ENCODE measurements around the gene KLF4. TPM values are rescaled to one million over a fixed set of nuclear protein-coding genes. Genes with fewer than 3 reads are reported as not detected.

KLF4 gene
- total RNA-seq, 1 donor from 2014 or later, result 4.4 TPM

DNA sequence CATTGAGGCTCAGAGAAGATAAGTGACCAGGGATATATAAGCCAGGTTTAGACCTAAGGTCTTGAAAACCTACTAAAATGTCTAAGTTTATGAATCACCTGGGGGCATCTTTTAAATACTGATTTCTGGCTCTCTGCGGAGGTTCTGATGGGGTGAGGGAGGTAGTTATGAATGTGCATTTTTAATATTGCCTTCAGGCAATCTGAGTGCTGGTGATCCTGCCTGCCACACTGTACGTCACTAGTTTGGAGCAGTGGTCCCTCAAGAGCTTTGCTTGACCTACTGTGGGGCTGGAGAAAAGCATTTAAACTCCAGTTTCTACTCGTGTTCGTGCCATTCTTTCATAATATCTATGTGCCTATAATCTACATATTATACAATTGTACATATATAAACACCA is 36.1 kb downstream of the KLF4 start:
- H2AFZ ChIP-seq (ENCODE audit: low read depth, low read length), result no peak overlapping the region
- H3K79me2 ChIP-seq (ENCODE audit: insufficient read depth, low read length), result no peaks in the 10 kb centered on the region
- no peak for FAIRE-seq
- no peak overlapping the region for H3K27ac ChIP-seq (ENCODE audit: low read depth, low read length)
- H3K9ac ChIP-seq (ENCODE audit: low read length), result no peak overlapping the region
- H3K4me1 ChIP-seq (ENCODE audit: insufficient read depth, low read length), result no peaks in the 10 kb centered on the region
- H3K9me3 ChIP-seq (ENCODE audit: insufficient read depth, low read depth, low read length), result no peaks in the 10 kb centered on the region
- H3K4me2 ChIP-seq (ENCODE audit: low read length), result no peak overlapping the region
- Mint-ChIP-seq H3K36me3 (ENCODE audit: low read depth, unreplicated experiment) (no peaks in the 10 kb centered on the region), H3K4me3 (ENCODE audit: unreplicated experiment) (no peak overlapping the region), H3K9me3 (ENCODE audit: unreplicated experiment) (no peaks in the 10 kb centered on the region), H3K4me1 (ENCODE audit: low read depth, unreplicated experiment) (no peaks in the 10 kb centered on the region), H3K27me3 (ENCODE audit: low read depth, unreplicated experiment) (peaks cover 7% of the 10 kb centered on the region), H3K27ac (ENCODE audit: unreplicated experiment) (no peak overlapping the region)
- no peaks in the 10 kb centered on the region for H3K36me3 ChIP-seq (ENCODE audit: insufficient read depth, low read length)
- no peaks in the 10 kb centered on the region for H3K27me3 ChIP-seq (ENCODE audit: insufficient read depth, low read length)
- H4K20me1 ChIP-seq (ENCODE audit: insufficient read depth, low read length), result no peaks in the 10 kb centered on the region
- no peak for TF ChIP-seq EZH2 (IDR thresholded peaks at IDR 0.05; ENCODE audit: insufficient read depth, low read length)
- TF ChIP-seq, protein P1, sequence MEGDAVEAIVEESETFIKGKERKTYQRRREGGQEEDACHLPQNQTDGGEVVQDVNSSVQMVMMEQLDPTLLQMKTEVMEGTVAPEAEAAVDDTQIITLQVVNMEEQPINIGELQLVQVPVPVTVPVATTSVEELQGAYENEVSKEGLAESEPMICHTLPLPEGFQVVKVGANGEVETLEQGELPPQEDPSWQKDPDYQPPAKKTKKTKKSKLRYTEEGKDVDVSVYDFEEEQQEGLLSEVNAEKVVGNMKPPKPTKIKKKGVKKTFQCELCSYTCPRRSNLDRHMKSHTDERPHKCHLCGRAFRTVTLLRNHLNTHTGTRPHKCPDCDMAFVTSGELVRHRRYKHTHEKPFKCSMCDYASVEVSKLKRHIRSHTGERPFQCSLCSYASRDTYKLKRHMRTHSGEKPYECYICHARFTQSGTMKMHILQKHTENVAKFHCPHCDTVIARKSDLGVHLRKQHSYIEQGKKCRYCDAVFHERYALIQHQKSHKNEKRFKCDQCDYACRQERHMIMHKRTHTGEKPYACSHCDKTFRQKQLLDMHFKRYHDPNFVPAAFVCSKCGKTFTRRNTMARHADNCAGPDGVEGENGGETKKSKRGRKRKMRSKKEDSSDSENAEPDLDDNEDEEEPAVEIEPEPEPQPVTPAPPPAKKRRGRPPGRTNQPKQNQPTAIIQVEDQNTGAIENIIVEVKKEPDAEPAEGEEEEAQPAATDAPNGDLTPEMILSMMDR (IDR thresholded peaks at IDR 0.05; ENCODE audit: insufficient read depth, low read depth, low read length), result no peak
- no peak overlapping the region for H3K4me3 ChIP-seq (ENCODE audit: insufficient read depth, low read depth, low read length)
- DNase-seq (ENCODE audit: low read depth), result no peak

DNA sequence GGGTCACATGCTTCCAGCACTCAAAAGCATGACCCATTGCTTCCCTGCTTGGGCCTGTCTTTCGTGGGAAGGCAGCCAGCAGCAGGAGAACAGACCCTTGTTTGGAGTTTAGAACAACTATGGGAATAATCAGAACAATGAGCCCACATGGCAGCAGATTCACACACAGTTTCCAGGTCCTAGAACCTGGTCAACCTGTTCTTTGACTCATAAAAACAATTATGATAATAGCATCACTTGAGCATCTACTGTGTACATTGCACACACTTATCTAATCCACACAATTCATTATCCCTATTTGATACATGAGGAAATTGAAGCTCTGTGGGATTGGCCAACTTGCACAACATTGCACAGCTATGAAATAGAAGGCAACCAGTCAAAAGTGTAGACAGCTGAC is 41.7 kb downstream of the KLF4 start:
- Mint-ChIP-seq H3K9me3 (ENCODE audit: unreplicated experiment) (no peaks in the 10 kb centered on the region), H3K27me3 (ENCODE audit: low read depth, unreplicated experiment) (peaks cover 16% of the 10 kb centered on the region), H3K4me1 (ENCODE audit: low read depth, unreplicated experiment) (no peaks in the 10 kb centered on the region), H3K36me3 (ENCODE audit: low read depth, unreplicated experiment) (no peaks in the 10 kb centered on the region), H3K4me3 (ENCODE audit: unreplicated experiment) (no peak overlapping the region), H3K27ac (ENCODE audit: unreplicated experiment) (no peak overlapping the region)
- no peak overlapping the region for H2AFZ ChIP-seq (ENCODE audit: low read depth, low read length)
- no peak for DNase-seq (ENCODE audit: low read depth)
- no peaks in the 10 kb centered on the region for H3K27me3 ChIP-seq (ENCODE audit: insufficient read depth, low read length)
- H3K27ac ChIP-seq (ENCODE audit: low read depth, low read length), result no peak overlapping the region
- no peaks in the 10 kb centered on the region for H3K36me3 ChIP-seq (ENCODE audit: insufficient read depth, low read length)
- no peaks in the 10 kb centered on the region for H3K9me3 ChIP-seq (ENCODE audit: insufficient read depth, low read depth, low read length)
- H3K4me3 ChIP-seq (ENCODE audit: insufficient read depth, low read depth, low read length), result no peak overlapping the region
- no peaks in the 10 kb centered on the region for H3K4me1 ChIP-seq (ENCODE audit: insufficient read depth, low read length)
- H4K20me1 ChIP-seq (ENCODE audit: insufficient read depth, low read length), result no peaks in the 10 kb centered on the region
- FAIRE-seq, result no peak
- TF ChIP-seq, protein P1 (IDR thresholded peaks at IDR 0.05; ENCODE audit: insufficient read depth, low read depth, low read length), result no peak
- no peak for TF ChIP-seq EZH2 (IDR thresholded peaks at IDR 0.05; ENCODE audit: insufficient read depth, low read length)
- H3K4me2 ChIP-seq (ENCODE audit: low read length), result no peak overlapping the region
- H3K9ac ChIP-seq (ENCODE audit: low read length), result no peak overlapping the region
- H3K79me2 ChIP-seq (ENCODE audit: insufficient read depth, low read length), result no peaks in the 10 kb centered on the region

DNA sequence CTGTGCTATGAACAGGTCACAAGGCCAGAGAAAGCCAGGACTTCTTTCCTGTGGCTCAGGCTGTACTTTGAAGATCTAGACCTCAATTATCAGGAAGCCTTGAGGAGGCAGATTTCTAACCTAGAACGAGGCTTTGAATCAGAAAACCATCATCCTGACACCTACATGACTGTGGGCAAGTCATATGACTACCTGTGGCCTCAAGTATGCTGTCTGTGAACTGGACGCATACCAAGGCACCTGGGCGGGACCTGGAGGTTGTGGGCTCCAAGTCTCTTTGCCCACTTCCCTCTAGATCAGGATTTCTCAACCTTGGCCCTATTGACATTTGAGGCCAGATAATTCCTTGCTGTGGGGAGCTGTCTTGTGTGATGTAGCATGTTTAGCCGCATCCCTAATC is 42.5 kb downstream of the KLF4 start:
- H3K4me2 ChIP-seq (ENCODE audit: low read length), result no peak overlapping the region
- H3K36me3 Mint-ChIP-seq (ENCODE audit: low read depth, unreplicated experiment), result no peaks in the 10 kb centered on the region

More for the DNA sequence above, 42.5 kb downstream of the KLF4 start:
- no peaks in the 10 kb centered on the region for H3K4me1 Mint-ChIP-seq (ENCODE audit: low read depth, unreplicated experiment)
- no peak overlapping the region for H3K27ac Mint-ChIP-seq (ENCODE audit: unreplicated experiment)
- H3K4me3 Mint-ChIP-seq (ENCODE audit: unreplicated experiment), result no peak overlapping the region
- H3K4me1 ChIP-seq (ENCODE audit: insufficient read depth, low read length), result no peaks in the 10 kb centered on the region
- no peaks in the 10 kb centered on the region for H3K9me3 Mint-ChIP-seq (ENCODE audit: unreplicated experiment)
- peaks cover 16% of the 10 kb centered on the region for H3K27me3 Mint-ChIP-seq (ENCODE audit: low read depth, unreplicated experiment)
- no peak overlapping the region for H3K27ac ChIP-seq (ENCODE audit: low read depth, low read length)
- no peaks in the 10 kb centered on the region for H3K36me3 ChIP-seq (ENCODE audit: insufficient read depth, low read length)
- FAIRE-seq (no peak), DNase-seq (ENCODE audit: low read depth) (no peak)
- H3K79me2 ChIP-seq (ENCODE audit: insufficient read depth, low read length), result no peaks in the 10 kb centered on the region
- H3K9ac ChIP-seq (ENCODE audit: low read length), result no peak overlapping the region
- no peak overlapping the region for H2AFZ ChIP-seq (ENCODE audit: low read depth, low read length)
- H4K20me1 ChIP-seq (ENCODE audit: insufficient read depth, low read length), result no peaks in the 10 kb centered on the region
- no peak for TF ChIP-seq EZH2 (IDR thresholded peaks at IDR 0.05; ENCODE audit: insufficient read depth, low read length)
- TF ChIP-seq, protein P1 (IDR thresholded peaks at IDR 0.05; ENCODE audit: insufficient read depth, low read depth, low read length), result no peak
- H3K9me3 ChIP-seq (ENCODE audit: insufficient read depth, low read depth, low read length), result no peaks in the 10 kb centered on the region
- no peaks in the 10 kb centered on the region for H3K27me3 ChIP-seq (ENCODE audit: insufficient read depth, low read length)
- no peak overlapping the region for H3K4me3 ChIP-seq (ENCODE audit: insufficient read depth, low read depth, low read length)

All from astrocyte (in vitro differentiated cells and primary cell).